WTC11 (cell line): ENCODE data around the gene DBH. TPM values are rescaled to one million over a fixed set of nuclear protein-coding genes. Genes with fewer than 3 reads are reported as not detected.

Experiments
- ATAC-seq: fragments of 200-7000 bp; cut with Tn5 transposase; 2 replicates; pipeline ENCODE4 v1.10.0; 2021; ENCODE audit warnings: mild to moderate bottlenecking, moderate library complexity
- CTCF ChIA-PET: fragments of 300-600 bp; sonication (Branson Sonifier 250); formaldehyde crosslinking; loops from one replicate; lab custom pipeline; 2021; ENCODE audit warnings: antibody characterized with exemption; lab: Charles Lee
- POLR2A ChIA-PET: fragments of 350-600 bp; sonication (Branson Sonifier 250); formaldehyde crosslinking; loops from one replicate; lab custom pipeline; 2021; ENCODE audit warnings: antibody characterized with exemption; lab: Charles Lee
- DNase-seq: peaks from one replicate; pipeline ENCODE4 v3.0.0; 2021; ENCODE audit warnings: low spot score
- H3K27ac Mint-ChIP-seq: 2 replicates; pipeline ENCODE4 v1.8.0; 2021; ENCODE audit warnings: mixed read lengths
- H3K27me3 Mint-ChIP-seq: 2 replicates; pipeline ENCODE4 v1.8.0; 2021; ENCODE audit warnings: low read depth, mild to moderate bottlenecking, moderate library complexity, mixed read lengths
- H3K36me3 Mint-ChIP-seq: 2 replicates; pipeline ENCODE4 v1.8.0; 2021; ENCODE audit warnings: mixed read lengths
- H3K4me1 Mint-ChIP-seq: 2 replicates; pipeline ENCODE4 v1.8.0; 2022; ENCODE audit warnings: mixed read lengths
- H3K4me3 Mint-ChIP-seq: 2 replicates; pipeline ENCODE4 v1.8.0; 2021; ENCODE audit warnings: mild to moderate bottlenecking, moderate library complexity, mixed read lengths
- H3K9me3 Mint-ChIP-seq: 2 replicates; pipeline ENCODE4 v1.8.0; 2021; ENCODE audit warnings: mixed read lengths
- AR ChIP-seq: fragments of 250-450 bp; sonication (Bioruptor Pico); IDR thresholded peaks from 2 replicates; pipeline ENCODE4 v1.9.0; 2021; ENCODE audit warnings: mild to moderate bottlenecking
- E2F1 ChIP-seq: sonication (generic); formaldehyde crosslinking; IDR thresholded peaks from 2 replicates; pipeline ENCODE4 v1.8.0; 2022; ENCODE audit warnings: mild to moderate bottlenecking, missing genetic modification reagents
- EMX1 ChIP-seq: fragments of 250-450 bp; sonication (Bioruptor Pico); IDR thresholded peaks from 2 replicates; pipeline ENCODE4 v1.8.0; 2021; ENCODE audit warnings: mild to moderate bottlenecking
- ERG ChIP-seq: fragments of 250-450 bp; sonication (Bioruptor Pico); IDR thresholded peaks from 2 replicates; pipeline ENCODE4 v1.8.0; 2021; ENCODE audit warnings: mild to moderate bottlenecking
- HMGXB4 ChIP-seq: sonication (generic); formaldehyde crosslinking; IDR thresholded peaks from 2 replicates; pipeline ENCODE4 v1.8.1; 2023; ENCODE audit warnings: mild to moderate bottlenecking, moderate library complexity, missing genetic modification reagents
- NFYB ChIP-seq: sonication (generic); formaldehyde crosslinking; conservative IDR thresholded peaks from 2 replicates; pipeline ENCODE4 v1.8.0; 2022; ENCODE audit warnings: low read depth, missing genetic modification reagents
- PREB ChIP-seq: sonication (generic); formaldehyde crosslinking; IDR thresholded peaks from 2 replicates; pipeline ENCODE4 v1.8.1; 2022; ENCODE audit warnings: mild to moderate bottlenecking, missing genetic modification reagents, moderate library complexity, borderline replicate concordance
- PRRX2 ChIP-seq: fragments of 250-450 bp; sonication (Bioruptor Pico); IDR thresholded peaks from 2 replicates; pipeline ENCODE4 v1.8.0; 2021; ENCODE audit warnings: mild to moderate bottlenecking
- STAT6 ChIP-seq: sonication (generic); formaldehyde crosslinking; conservative IDR thresholded peaks from 2 replicates; pipeline ENCODE4 v1.8.1; 2023; ENCODE audit warnings: mild to moderate bottlenecking, low read depth, missing genetic modification reagents, moderate library complexity
- ZNF138 ChIP-seq: sonication (generic); formaldehyde crosslinking; conservative IDR thresholded peaks from 2 replicates; pipeline ENCODE4 v1.8.1; 2022; ENCODE audit warnings: mild to moderate bottlenecking, moderate library complexity, missing genetic modification reagents
- ZNF532 ChIP-seq: fragments of 250-450 bp; sonication (Bioruptor Pico); IDR thresholded peaks from 2 replicates; pipeline ENCODE4 v1.9.0; 2021; ENCODE audit warnings: mild to moderate bottlenecking, borderline replicate concordance
- ZNF671 ChIP-seq: fragments of 250-450 bp; sonication (Bioruptor Pico); IDR thresholded peaks from 2 replicates; pipeline ENCODE4 v1.8.0; 2021; ENCODE audit warnings: mild to moderate bottlenecking
- total RNA-seq: library from RNA; stranded (reverse); gene quantifications from 3 replicates; pipeline ENCODE4 v1.2.3, GENCODE V29; 2021

DBH gene
- total RNA-seq, 1 experiment from 2014 or later, result 0.24 TPM

GRCh38 chr9:133672503-133673257 is 36.5 kb downstream of the DBH start:
- H3K9me3 Mint-ChIP-seq, result peaks cover 4% of the 10 kb centered on the region; the same call in 1 of the 2 replicates
- POLR2A ChIA-PET, result no interaction called here
- ATAC-seq (no peak), DNase-seq (no peak)
- H3K4me1 Mint-ChIP-seq, result peaks cover 21% of the 10 kb centered on the region
- peaks cover 8% of the 10 kb centered on the region for H3K36me3 Mint-ChIP-seq
- CTCF ChIA-PET, result interaction anchor here (0.8 to 1.4 kb wide), 3 partner anchors 43 to 70 kb away, joined by 3 to 6 read pairs (median 4); no protein-coding TSS in a partner anchor
- TF ChIP-seq EMX1 (CRISPR knock-in tag), result no peak
- TF ChIP-seq NFYB (CRISPR knock-in tag), result no peak
- no peak for TF ChIP-seq ZNF671 (CRISPR knock-in tag)
- no peak for TF ChIP-seq AR
- TF ChIP-seq STAT6 (CRISPR knock-in tag), result no peak
- no peak for TF ChIP-seq E2F1 (CRISPR knock-in tag)
- no peak for TF ChIP-seq HMGXB4 (CRISPR knock-in tag)
- no peaks in the 10 kb centered on the region for H3K27me3 Mint-ChIP-seq
- no peak overlapping the region for H3K27ac Mint-ChIP-seq
- H3K4me3 Mint-ChIP-seq, result no peak overlapping the region

- H3K4me1 Mint-ChIP-seq, result peaks cover 21% of the 10 kb centered on the region
- no peak for TF ChIP-seq ZNF138 (CRISPR knock-in tag)
- TF ChIP-seq NFYB (CRISPR knock-in tag), result no peak
- TF ChIP-seq PREB (CRISPR knock-in tag), result no peak
- H3K27ac Mint-ChIP-seq, result no peak overlapping the region
- peaks cover 4% of the 10 kb centered on the region; the same call in 1 of the 2 replicates for H3K9me3 Mint-ChIP-seq
- POLR2A ChIA-PET, result interaction anchor here (1.1 kb wide), 1 partner anchor 39 kb away, joined by 3 read pairs; no protein-coding TSS in a partner anchor
- CTCF ChIA-PET, result interaction anchor here (0.8 to 1.4 kb wide), 3 partner anchors 43 to 70 kb away, joined by 3 to 6 read pairs (median 4); no protein-coding TSS in a partner anchor
- H3K4me3 Mint-ChIP-seq, result no peak overlapping the region
- peaks cover 8% of the 10 kb centered on the region for H3K36me3 Mint-ChIP-seq
- no peaks in the 10 kb centered on the region for H3K27me3 Mint-ChIP-seq
- ATAC-seq, result no peak
- DNase-seq, result no peak
Measured at GRCh38 chr9:133673258-133673655, 37.1 kb downstream of the DBH start.

GRCh38 chr9:133674091-133674490 is 37.9 kb downstream of the DBH start:
- Mint-ChIP-seq H3K27me3 (no peaks in the 10 kb centered on the region), H3K36me3 (peaks cover 8% of the 10 kb centered on the region), H3K4me3 (no peak overlapping the region), H3K9me3 (peaks cover 4% of the 10 kb centered on the region; the same call in 1 of the 2 replicates), H3K4me1 (peaks cover 21% of the 10 kb centered on the region), H3K27ac (peak overlapping the region; percentile 17; the same call in 1 of the 2 replicates)
- TF ChIP-seq ERG (CRISPR knock-in tag) (no peak), ZNF532 (CRISPR knock-in tag) (no peak), PRRX2 (CRISPR knock-in tag) (no peak)
- CTCF ChIA-PET, result interaction anchor here (1.4 kb wide), 1 partner anchor 69 kb away, joined by 6 read pairs; no protein-coding TSS in a partner anchor
- DNase-seq, result no peak
- POLR2A ChIA-PET, result interaction anchor here (1.1 kb wide), 1 partner anchor 39 kb away, joined by 3 read pairs; no protein-coding TSS in a partner anchor
- ATAC-seq, result no peak
